ENCODE results near the gene CTDSPL.

DNA sequence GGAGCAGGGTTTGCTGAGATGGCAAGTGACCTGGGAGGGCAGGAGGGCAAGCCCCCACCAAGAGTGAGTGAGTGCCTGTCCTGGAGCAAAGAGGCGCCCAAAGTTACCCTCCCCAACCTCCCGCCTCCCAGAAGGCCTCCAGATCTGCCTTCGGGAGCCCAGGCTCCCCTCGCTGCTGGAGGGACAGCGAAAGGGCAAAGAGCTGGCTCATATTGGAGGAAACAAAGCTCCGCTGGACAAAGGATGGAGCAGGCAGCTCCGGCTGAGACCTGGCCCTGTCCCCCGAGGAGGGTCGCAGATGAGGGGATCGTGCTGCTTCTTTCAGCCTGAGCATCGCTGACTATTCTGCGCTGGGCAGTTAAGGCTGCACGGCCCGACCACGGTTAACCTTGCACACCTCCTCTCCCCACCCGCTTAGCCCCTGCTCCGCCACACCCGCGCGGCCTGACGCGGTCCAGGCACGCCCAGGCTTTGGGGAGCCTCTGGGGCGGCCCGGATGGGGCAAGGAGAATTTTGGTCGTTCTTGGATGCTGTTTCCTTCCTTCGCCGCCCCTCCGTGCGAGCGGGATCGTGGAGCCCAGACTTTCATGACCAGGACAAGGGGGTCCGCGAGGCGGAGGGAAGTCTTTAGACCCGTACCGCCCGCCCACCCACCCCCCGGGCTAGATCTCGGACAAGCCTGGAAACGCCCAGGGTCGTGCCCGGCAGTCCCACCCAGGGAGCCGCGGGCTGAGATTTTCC lies 167.1 kb downstream of the CTDSPL start:
- TF ChIP-seq, protein P1, sequence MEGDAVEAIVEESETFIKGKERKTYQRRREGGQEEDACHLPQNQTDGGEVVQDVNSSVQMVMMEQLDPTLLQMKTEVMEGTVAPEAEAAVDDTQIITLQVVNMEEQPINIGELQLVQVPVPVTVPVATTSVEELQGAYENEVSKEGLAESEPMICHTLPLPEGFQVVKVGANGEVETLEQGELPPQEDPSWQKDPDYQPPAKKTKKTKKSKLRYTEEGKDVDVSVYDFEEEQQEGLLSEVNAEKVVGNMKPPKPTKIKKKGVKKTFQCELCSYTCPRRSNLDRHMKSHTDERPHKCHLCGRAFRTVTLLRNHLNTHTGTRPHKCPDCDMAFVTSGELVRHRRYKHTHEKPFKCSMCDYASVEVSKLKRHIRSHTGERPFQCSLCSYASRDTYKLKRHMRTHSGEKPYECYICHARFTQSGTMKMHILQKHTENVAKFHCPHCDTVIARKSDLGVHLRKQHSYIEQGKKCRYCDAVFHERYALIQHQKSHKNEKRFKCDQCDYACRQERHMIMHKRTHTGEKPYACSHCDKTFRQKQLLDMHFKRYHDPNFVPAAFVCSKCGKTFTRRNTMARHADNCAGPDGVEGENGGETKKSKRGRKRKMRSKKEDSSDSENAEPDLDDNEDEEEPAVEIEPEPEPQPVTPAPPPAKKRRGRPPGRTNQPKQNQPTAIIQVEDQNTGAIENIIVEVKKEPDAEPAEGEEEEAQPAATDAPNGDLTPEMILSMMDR (conservative IDR thresholded peaks at IDR 0.05; ENCODE audit: low read depth, low read length) = no peak
- TF ChIP-seq EZH2 (IDR thresholded peaks at IDR 0.05; ENCODE audit: low read length, unreplicated experiment) (no peak), EZH2phosphoT487 (IDR thresholded peaks at IDR 0.05; ENCODE audit: borderline replicate concordance, low read length) (no peak)
